Vagina (tissue), 2 donors: ENCODE results near the gene LTBP2. TPM values are rescaled to one million over a fixed set of nuclear protein-coding genes. Genes with fewer than 3 reads are reported as not detected.

Experiments used
- DNase-seq, 2 donors: peaks; one replicate each; pipeline ENCODE4 v3.0.0-alpha.2; 2017; ENCODE audit errors: extremely low spot score in 2 of 2
- H3K27ac ChIP-seq: fragments of 200-600 bp; sonication (generic); one replicate; pipeline ENCODE4 v1.5.1; 2019
- H3K27me3 ChIP-seq: fragments of 200-600 bp; sonication (generic); one replicate; pipeline ENCODE4 v1.5.1; 2019
- H3K36me3 ChIP-seq, 2 donors: fragments of 200-600 bp; sonication (generic); one replicate each; pipeline ENCODE4 v1.5.1; 2017 to 2019
- H3K4me1 ChIP-seq: fragments of 200-600 bp; sonication (generic); one replicate; pipeline ENCODE4 v1.5.1; 2019
- H3K4me3 ChIP-seq, 2 donors: fragments of 200-600 bp; sonication (generic); 1 replicate in 1 of 2; 2 replicates in 1 of 2; pipeline ENCODE4 v1.5.1; 2016 to 2019
- H3K9me3 ChIP-seq: fragments of 200-600 bp; sonication (generic); one replicate; pipeline ENCODE4 v1.5.1; 2019
- CTCF ChIP-seq, 3 experiments: fragments of 450-650 bp in 2 of 3; fragments of 200-600 bp in 1 of 3; sonication (generic) in 1 of 3; IDR thresholded peaks; one replicate each; pipeline ENCODE4 v1.5.1; 2017 to 2019; ENCODE audit warnings: antibody characterized with exemption in 3 of 3, mild to moderate bottlenecking in 2 of 3, moderate library complexity in 2 of 3
- POLR2A ChIP-seq, 2 donors: fragments of 450-650 bp; IDR thresholded peaks; one replicate each; pipeline ENCODE4 v1.6.1; 2017; ENCODE audit warnings: antibody characterized with exemption in 2 of 2, mild to moderate bottlenecking in 2 of 2, moderate library complexity in 2 of 2
- POLR2AphosphoS5 ChIP-seq, 2 donors: sonication (generic); formaldehyde crosslinking; IDR thresholded peaks; one replicate each; pipeline ENCODE4 v1.9.0; 2017; ENCODE audit warnings: antibody characterized with exemption in 2 of 2, mild to moderate bottlenecking in 2 of 2, low read depth in 1 of 2; ENCODE audit not compliant: insufficient read depth in 1 of 2
- intact Hi-C: fragments of 100-400 bp; cut with DNase I; formaldehyde crosslinking; loops from one replicate; pipeline ENCODE4 v1.15.1; 2023
- total RNA-seq: library from RNA; depleted of rRNA; stranded (reverse); fragments of >200 nt; gene quantifications from one replicate; pipeline ENCODE4 v1.2.3, GENCODE V29; 2016

Gene LTBP2
- total RNA-seq = 52.5 TPM

GRCh38 chr14:74611650-74612349 is at the start of gene LTBP2:
LTBP2 (minus strand) TSS chr14:74612237; CDS start chr14:74611944, 293 bp downstream.
- Histone ChIP-seq H3K27me3 (no peaks in the 10 kb centered on the region), H3K36me3 (no peaks in the 10 kb centered on the region), H3K27ac (peak within 1 kb of the TSS; percentile 72), H3K4me1 (peaks cover 63% of the 10 kb centered on the region), H3K4me3 (peak within 1 kb of the TSS; percentile 62 to 71), H3K9me3 (no peaks in the 10 kb centered on the region)
- DNase-seq = no peak
- TF ChIP-seq CTCF (IDR thresholded peaks at IDR 0.05) = no peak
- no peak for TF ChIP-seq POLR2A (IDR thresholded peaks at IDR 0.05)
- TF ChIP-seq POLR2AphosphoS5 (IDR thresholded peaks at IDR 0.05; ENCODE audit: insufficient read depth in 1 of 2, low read depth in 1 of 2) = no peak
- intact Hi-C loops = loop anchor here (2.0 to 5.0 kb wide), 2 partner anchors 101 to 111 kb away; partner anchors contain the start of genes AREL1 and FCF1

- Histone ChIP-seq H3K4me3 (no peak overlapping the region), H3K27me3 (no peaks in the 10 kb centered on the region), H3K27ac (no peak overlapping the region), H3K36me3 (peaks cover 0 to 29% of the 10 kb centered on the region in 2 donors), H3K9me3 (no peaks in the 10 kb centered on the region), H3K4me1 (peaks cover 35% of the 10 kb centered on the region)
- intact Hi-C loops = no loop called here
- no peak for DNase-seq
- TF ChIP-seq POLR2AphosphoS5 (IDR thresholded peaks at IDR 0.05; ENCODE audit: insufficient read depth in 1 of 2, low read depth in 1 of 2) (no peak), POLR2A (IDR thresholded peaks at IDR 0.05) (no peak), CTCF (IDR thresholded peaks at IDR 0.05) (no peak)
Observed at GRCh38 chr14:74660863-74661262, 48.8 kb upstream of the LTBP2 start.

GRCh38 chr14:74660167-74660566 is 48.1 kb upstream of the LTBP2 start:
- no peak overlapping the region for H3K4me3 ChIP-seq
- no peak overlapping the region for H3K27ac ChIP-seq
- no peaks in the 10 kb centered on the region for H3K27me3 ChIP-seq
- TF ChIP-seq POLR2A (IDR thresholded peaks at IDR 0.05) = no peak
- no peak for TF ChIP-seq POLR2AphosphoS5 (IDR thresholded peaks at IDR 0.05; ENCODE audit: insufficient read depth in 1 of 2, low read depth in 1 of 2)
- TF ChIP-seq CTCF (IDR thresholded peaks at IDR 0.05) = no peak
- H3K36me3 ChIP-seq = peaks cover 0 to 29% of the 10 kb centered on the region in 2 donors
- peaks cover 42% of the 10 kb centered on the region for H3K4me1 ChIP-seq
- no peak for DNase-seq
- no peaks in the 10 kb centered on the region for H3K9me3 ChIP-seq
- intact Hi-C loops = no loop called here

- intact Hi-C loops = no loop called here
- peaks cover 0 to 25% of the 10 kb centered on the region in 2 donors for H3K36me3 ChIP-seq
Observed at GRCh38 chr14:74658535-74659131, 46.6 kb upstream of the LTBP2 start.

More at GRCh38 chr14:74658535-74659131, 46.6 kb upstream of the LTBP2 start:
- no peak for DNase-seq
- no peaks in the 10 kb centered on the region for H3K9me3 ChIP-seq
- no peak overlapping the region for H3K27ac ChIP-seq
- H3K27me3 ChIP-seq = no peaks in the 10 kb centered on the region
- no peak overlapping the region for H3K4me3 ChIP-seq
- no peak for TF ChIP-seq CTCF (IDR thresholded peaks at IDR 0.05)
- no peak for TF ChIP-seq POLR2AphosphoS5 (IDR thresholded peaks at IDR 0.05; ENCODE audit: insufficient read depth in 1 of 2, low read depth in 1 of 2)
- TF ChIP-seq POLR2A (IDR thresholded peaks at IDR 0.05) = no peak
- peaks cover 38% of the 10 kb centered on the region for H3K4me1 ChIP-seq
